ENCODE results near the gene ATP8B4. TPM values are rescaled to one million over a fixed set of nuclear protein-coding genes. Genes with fewer than 3 reads are reported as not detected.

ATP8B4 gene
- total and polyA plus RNA-seq, 2 of the 8 experiments (the other 6 are each of a cell fraction or from before 2014, with no cell fraction given) = 0.17 to 0.24 TPM

DNA sequence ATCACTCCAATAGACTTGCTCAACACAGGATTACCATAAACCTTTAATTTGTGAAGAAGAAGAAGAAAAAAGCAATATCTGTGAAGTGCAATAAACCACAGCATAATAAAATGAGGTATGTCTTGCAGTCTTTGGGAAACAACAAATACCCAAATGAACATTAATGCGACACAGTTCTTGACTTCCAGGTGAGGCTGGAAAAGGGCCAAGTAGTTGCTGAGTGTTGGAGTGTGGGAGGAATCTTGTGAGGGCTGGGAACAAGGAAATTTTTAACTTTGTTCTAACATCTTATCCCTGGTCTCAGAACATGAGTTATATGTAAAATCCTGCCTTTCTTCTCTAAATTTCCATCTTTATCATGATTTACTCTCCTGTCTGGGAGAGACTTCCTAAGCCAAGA lies 291.7 kb downstream of the ATP8B4 start:
- Histone ChIP-seq H3K4ac (replicated peaks; ENCODE audit: insufficient read length, low read depth, low read length) (no peak overlapping the region), H2BK5ac (ENCODE audit: low read depth, low read length) (no peak overlapping the region), H4K91ac (replicated peaks; ENCODE audit: insufficient read length, low read length) (no peak overlapping the region), H4K8ac (ENCODE audit: extremely low read depth, insufficient read depth, low read length) (no peak overlapping the region), H3K23ac (ENCODE audit: insufficient read length) (no peak overlapping the region), H3K27me3 (replicated peaks in 1 of 4; ENCODE audit: control insufficient read depth in 3 of 4, extremely low read depth in 1 of 4, insufficient read depth in 3 of 4, low read length in 3 of 4) (no peaks in the 10 kb centered on the region), H3K4me2 (ENCODE audit: insufficient read depth in 1 of 2, low read depth in 2 of 2, low read length in 2 of 2) (no peak overlapping the region), H3K4me3 (ENCODE audit: extremely low read depth in 1 of 4, insufficient read depth in 2 of 4, low read depth in 3 of 4, low read length in 4 of 4) (no peak overlapping the region), H4K5ac (ENCODE audit: insufficient read length, low read depth, low read length) (no peak overlapping the region), H4K20me1 (replicated peaks in 1 of 2; ENCODE audit: control insufficient read depth in 1 of 2, insufficient read depth in 2 of 2, low read length in 2 of 2) (no peaks in the 10 kb centered on the region), H3K79me1 (ENCODE audit: low read depth, low read length) (no peaks in the 10 kb centered on the region), H2BK15ac (ENCODE audit: low read length) (no peak overlapping the region), H2BK12ac (ENCODE audit: low read depth, low read length) (no peak overlapping the region), H3K56ac (replicated peaks; ENCODE audit: insufficient read length, low read depth, low read length) (no peak overlapping the region), H3K14ac (ENCODE audit: insufficient read length) (no peak overlapping the region), H3K79me2 (ENCODE audit: control insufficient read depth in 1 of 2, insufficient read depth in 2 of 2, low read length in 2 of 2) (no peaks in the 10 kb centered on the region), H2BK20ac (ENCODE audit: low read length) (no peak overlapping the region), H2AK5ac (ENCODE audit: low read depth, low read length) (no peak overlapping the region), H3K36me3 (ENCODE audit: control insufficient read depth in 2 of 4, insufficient read depth in 4 of 4, low read length in 3 of 4) (no peaks in the 10 kb centered on the region), H3K23me2 (ENCODE audit: low read depth, low read length) (no peaks in the 10 kb centered on the region), H2AFZ (ENCODE audit: low read length) (no peak overlapping the region), H3K27ac (ENCODE audit: low read depth, low read length) (no peak overlapping the region), H3K18ac (ENCODE audit: extremely low read depth, low read length) (no peak overlapping the region), H3K9me3 (ENCODE audit: insufficient read depth in 2 of 2, low read depth in 1 of 2, low read length in 1 of 2) (no peaks in the 10 kb centered on the region), H3K4me1 (replicated peaks in 1 of 4; ENCODE audit: control insufficient read depth in 3 of 4, insufficient read depth in 4 of 4, low read length in 3 of 4) (no peaks in the 10 kb centered on the region), H3K9ac (replicated peaks in 1 of 4; ENCODE audit: extremely low read depth in 1 of 4, low read depth in 3 of 4, low read length in 3 of 4) (no peak overlapping the region), H2BK120ac (replicated peaks; ENCODE audit: low read depth, low read length) (no peak overlapping the region)
- WGBS, 2 experiments (ENCODE audit: extremely low coverage in 1 of 2, insufficient coverage in 1 of 2, insufficient read length in 1 of 2, insufficient replicate concordance in 2 of 2, low coverage in 1 of 2, low lambda C conversion rate in 2 of 2, missing lambda C conversion rate in 1 of 2) = 92% methylated on average over 1 of the region's 1 CpG; no CpG with 5 or more reads in 1 of the 2 experiments
- no peak for TF ChIP-seq SIX5 (IDR thresholded peaks at IDR 0.05; ENCODE audit: low read depth, low read length)
- POLR2A ChIA-PET (ENCODE audit: partially characterized antibody) = no interaction called here
- CTCF ChIA-PET (ENCODE audit: partially characterized antibody) = no interaction called here
- FAIRE-seq (no peak), DNase-seq (ENCODE audit: low read depth in 1 of 2, low spot score in 2 of 2) (no peak)
